ENCODE results near the gene FAM136A. TPM values are rescaled to one million over a fixed set of nuclear protein-coding genes. Genes with fewer than 3 reads are reported as not detected.
"Not testable (repeated sequence)": the region's sequence is repeated elsewhere in the genome, so short reads cannot be mapped to it uniquely, and the experiment has no call there.

FAM136A gene
- 55.9 and 65.5 TPM in 2 replicates for total RNA-seq (2014; rRNA removed; shearing (Covaris generic))
- 82.6 and 103 TPM in 2 replicates for polyA plus RNA-seq (2014; cell fraction: nucleus; rRNA removed)

DNA sequence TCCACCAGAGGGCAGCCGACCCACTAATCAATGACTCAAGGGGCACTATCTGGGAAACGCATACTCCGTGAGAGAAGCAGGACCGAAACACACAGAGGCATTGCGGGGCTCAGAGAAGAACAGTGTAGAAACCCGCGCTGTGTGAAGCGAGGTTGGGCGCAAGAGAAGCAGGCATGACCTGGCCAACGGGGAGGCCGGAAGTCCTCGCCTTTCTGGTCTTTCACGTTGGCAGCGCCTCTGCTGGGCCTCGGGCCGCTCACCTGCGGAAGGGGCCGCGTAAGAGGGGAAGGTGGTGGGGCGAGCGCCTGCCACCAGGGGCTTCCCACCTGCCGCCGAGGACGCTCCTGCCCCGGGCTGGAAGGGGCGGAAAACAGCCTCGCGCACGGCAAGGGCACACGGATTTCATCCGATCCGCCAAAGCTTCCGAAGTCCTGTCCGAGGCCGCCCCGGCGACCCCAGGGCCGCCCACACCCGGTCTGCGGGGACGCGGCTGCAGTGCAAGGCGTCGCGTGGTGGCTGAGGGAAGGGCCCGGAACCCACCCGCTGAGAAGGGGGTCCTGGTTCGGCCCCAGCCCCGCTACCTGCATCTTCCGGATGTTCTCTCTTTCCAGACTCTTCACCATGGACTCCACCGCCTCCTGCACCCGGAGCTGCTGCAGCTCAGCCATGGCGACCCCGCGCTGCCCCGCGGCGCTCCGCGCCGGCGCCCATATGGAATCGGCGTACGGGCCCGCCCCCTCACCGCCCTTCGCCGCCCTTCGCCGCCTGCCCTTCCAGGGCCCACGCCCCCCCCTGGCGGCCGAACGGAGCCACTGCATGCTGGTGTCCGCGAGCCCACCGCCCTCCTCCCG is at the start of gene FAM136A:
FAM136A (minus strand) TSS at position 724 of the 851 bp plus-strand sequence; CDS start at position 668, 56 bp downstream.
- peak; percentile 74 for DNase-seq (ENCODE audit: extremely low read depth, low read depth)

DNA sequence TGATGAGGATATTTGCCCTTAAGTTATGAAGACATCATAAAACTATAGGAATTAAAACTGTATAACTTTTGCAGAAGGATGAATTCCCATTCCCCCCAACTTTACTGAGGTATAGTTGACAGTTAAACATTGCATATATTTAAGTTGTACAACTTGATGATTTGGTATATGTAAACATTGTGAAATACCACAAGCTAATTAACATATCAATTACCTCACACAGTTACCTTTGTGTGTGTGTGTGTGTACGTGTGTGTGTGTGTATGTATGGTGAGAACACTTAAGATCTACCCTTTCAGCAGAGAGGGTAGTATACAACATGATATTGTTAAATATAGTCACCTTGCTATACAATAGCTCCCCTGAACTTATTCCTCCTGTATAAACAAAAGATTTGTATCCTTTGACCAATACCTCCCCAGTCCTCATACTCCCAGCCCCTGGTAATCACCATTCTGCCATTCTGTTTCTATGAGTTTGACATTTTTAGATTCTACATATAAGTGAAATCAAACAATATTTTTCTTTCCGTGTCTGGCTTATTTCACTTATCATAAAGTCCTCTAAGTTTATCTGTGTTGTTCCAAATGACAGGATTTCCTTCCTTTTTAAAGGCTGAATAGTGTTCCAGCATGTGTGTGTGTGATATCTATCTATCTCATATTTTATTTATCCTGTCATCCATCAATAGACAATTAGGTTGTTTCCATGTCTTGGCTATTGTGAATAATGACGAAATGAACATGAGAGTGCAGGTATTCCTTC is 48.2 kb upstream of the FAM136A start:
- DNase-seq (ENCODE audit: extremely low read depth, low read depth) = no peak

- DNase-seq (ENCODE audit: extremely low read depth, low read depth) = no peak
Observed at GRCh38 chr2:70347831-70348230, 46.0 kb upstream of the FAM136A start.

- DNase-seq (ENCODE audit: extremely low read depth, low read depth) = no peak
Observed at GRCh38 chr2:70344195-70344594, 42.3 kb upstream of the FAM136A start.

DNA sequence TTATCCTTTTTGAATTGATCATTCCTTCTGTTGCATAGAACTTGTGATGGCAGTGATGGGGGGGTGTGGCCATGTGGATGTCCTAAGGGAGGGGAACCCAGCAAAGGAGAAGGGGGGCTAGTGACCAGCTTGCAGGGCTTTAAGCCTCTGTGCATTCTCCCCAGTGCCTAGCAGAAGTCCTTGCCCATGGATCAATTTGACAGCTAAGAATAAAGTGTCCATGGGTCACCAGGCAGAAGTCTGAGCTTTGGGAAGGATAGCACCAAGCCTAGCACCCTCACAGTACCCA is 39.6 kb upstream of the FAM136A start:
- DNase-seq (ENCODE audit: extremely low read depth, low read depth) = no peak

DNA sequence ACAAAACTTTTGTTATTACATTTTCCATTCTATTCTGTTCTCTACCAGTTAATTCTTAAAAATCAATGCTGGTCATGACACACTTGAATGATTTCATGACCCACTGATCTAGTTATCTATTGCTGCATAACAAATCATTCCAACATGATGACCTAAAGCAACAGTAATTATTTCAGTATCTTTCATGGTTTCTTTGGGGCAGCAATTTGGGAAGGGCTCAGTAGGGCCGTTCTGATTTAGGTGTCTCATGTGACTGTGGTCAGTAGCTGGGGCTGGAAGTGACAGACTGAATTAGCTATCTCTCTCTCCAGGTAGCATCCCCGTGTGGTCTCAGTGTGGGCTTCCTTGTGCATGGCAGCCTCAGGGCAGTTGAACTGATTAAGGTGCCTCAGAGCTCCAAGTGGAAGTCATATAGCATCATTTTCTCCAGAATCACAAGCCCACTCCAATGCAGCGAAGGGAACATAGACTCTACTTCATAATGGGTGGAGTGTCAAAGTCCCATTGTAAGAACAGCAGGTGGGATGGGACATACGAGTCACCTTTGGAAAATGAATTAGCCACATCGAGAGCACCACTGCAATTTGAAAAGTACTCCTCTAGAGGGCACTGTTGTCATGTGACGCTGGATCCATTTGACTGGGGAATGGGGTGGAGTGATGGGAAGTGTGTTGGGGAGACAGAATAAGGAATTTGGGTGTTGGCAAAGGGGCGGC is 39.1 kb upstream of the FAM136A start:
- DNase-seq (ENCODE audit: extremely low read depth, low read depth) = peak; percentile 65

GRCh38 chr2:70340075-70340474 is 38.2 kb upstream of the FAM136A start:
- no peak for DNase-seq (ENCODE audit: extremely low read depth, low read depth)

- no peak for DNase-seq (ENCODE audit: extremely low read depth, low read depth)
Observed at GRCh38 chr2:70336552-70336951, 34.7 kb upstream of the FAM136A start.

DNA sequence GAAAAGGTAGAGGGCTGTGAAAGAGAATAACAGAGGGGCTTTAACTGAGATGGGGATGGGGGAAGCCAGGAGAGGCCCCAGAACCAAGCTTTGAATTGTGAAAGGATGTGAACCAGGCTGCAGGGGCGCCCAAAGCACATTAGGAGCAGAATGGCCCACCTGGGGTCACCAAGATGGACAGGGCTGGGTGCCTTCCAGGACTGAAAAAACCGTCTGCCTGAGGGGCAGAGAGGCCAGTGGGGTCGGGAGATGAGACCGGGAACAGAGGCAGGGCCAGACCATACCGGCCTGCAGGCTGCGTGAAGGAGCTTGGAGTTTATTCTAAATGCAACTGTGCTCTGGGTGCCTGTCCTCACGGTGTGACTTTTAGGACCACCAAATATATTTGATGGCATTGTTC is 29.1 kb upstream of the FAM136A start:
- no peak for DNase-seq (ENCODE audit: extremely low read depth, low read depth)

DNA sequence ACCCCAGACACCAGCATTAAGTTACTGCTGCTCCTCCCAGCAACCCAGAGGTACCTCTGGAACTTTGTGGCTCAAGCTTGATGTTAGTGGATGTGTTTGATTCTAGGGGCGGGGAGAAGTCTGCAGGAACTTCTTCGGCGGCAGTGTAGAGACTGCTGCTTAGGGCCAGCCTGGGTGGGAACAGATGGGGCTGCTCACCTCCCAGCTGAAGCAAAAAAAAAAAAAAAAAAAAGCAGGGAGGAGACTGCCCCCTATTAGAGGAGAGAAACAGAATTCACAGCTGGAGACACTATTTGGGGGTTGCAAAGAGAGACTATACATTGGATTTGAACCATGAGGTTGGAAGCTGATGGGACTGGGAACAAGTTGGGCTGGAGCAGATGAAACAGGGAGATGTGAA is 28.6 kb upstream of the FAM136A start:
- no peak for DNase-seq (ENCODE audit: extremely low read depth, low read depth)

- no peak for DNase-seq (ENCODE audit: extremely low read depth, low read depth)
Observed at GRCh38 chr2:70328921-70329561, 27.2 kb upstream of the FAM136A start.

- DNase-seq (ENCODE audit: extremely low read depth, low read depth) = no peak
Observed at GRCh38 chr2:70325875-70326274, 24.0 kb upstream of the FAM136A start.

DNA sequence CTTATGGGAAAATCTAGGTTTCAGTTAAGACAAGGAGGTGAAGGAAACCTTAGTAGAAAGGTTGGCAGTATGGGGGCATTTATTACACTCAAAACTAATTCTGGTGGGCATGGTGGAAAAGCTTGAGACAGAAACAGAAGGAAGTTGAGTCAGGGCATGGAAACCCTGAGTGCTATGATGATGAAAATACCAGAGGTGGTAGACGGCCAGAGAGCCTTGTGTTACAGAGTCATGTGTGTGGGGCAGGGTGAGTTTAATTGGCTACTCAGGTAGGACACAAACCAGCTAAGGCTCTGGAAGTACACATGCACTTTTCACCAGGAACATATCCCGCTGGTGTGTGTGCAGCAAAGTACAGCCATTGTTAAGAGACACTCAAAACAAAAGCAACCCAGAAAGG is 20.7 kb upstream of the FAM136A start:
- DNase-seq (ENCODE audit: extremely low read depth, low read depth) = no peak

GRCh38 chr2:70321370-70321769 is 19.5 kb upstream of the FAM136A start:
- no peak for DNase-seq (ENCODE audit: extremely low read depth, low read depth)

GRCh38 chr2:70314640-70315039 is 12.8 kb upstream of the FAM136A start:
- no peak for DNase-seq (ENCODE audit: extremely low read depth, low read depth)

GRCh38 chr2:70312560-70312959 is 10.7 kb upstream of the FAM136A start:
- DNase-seq (ENCODE audit: extremely low read depth, low read depth) = no peak

- no peak for DNase-seq (ENCODE audit: extremely low read depth, low read depth)
Observed at GRCh38 chr2:70310899-70311298, 9.0 kb upstream of the FAM136A start.

- DNase-seq (ENCODE audit: extremely low read depth, low read depth) = no peak
Observed at GRCh38 chr2:70305531-70305930, 3.7 kb upstream of the FAM136A start.

- no peak for DNase-seq (ENCODE audit: extremely low read depth, low read depth)
Observed at GRCh38 chr2:70304498-70304897, 2.6 kb upstream of the FAM136A start.

GRCh38 chr2:70303186-70303585 is 1.3 kb upstream of the FAM136A start:
- DNase-seq (ENCODE audit: extremely low read depth, low read depth) = no peak

DNA sequence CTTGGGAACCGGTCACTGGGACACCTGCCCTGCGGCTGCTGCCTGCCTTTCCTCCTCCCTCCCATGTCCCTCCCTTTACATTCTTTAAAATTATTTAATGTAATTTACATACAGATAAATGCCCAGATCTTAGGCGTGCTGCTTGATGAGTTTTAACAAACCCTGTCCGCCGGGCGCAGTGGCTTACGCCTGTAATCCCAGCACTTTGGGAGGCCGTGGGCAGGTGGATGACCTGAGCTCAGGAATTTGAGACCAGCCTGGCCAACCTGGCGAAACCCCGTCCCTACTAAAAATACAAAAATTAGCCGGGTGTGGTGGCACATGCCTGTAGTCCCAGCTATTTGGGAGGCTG is 304 bp upstream of the FAM136A start:
- not testable (repeated sequence) for DNase-seq (ENCODE audit: extremely low read depth, low read depth)

All from NCI-H460 (cell line).